GM19395 (cell line): ENCODE data around the gene MSANTD1.

ENCODE experiments used
- ATAC-seq: cut with Tn5 transposase; IDR thresholded peaks from one replicate; pipeline ENCODE4 v1.9.1; 2021; ENCODE audit warnings: mild to moderate bottlenecking, moderate library complexity; ENCODE audit not compliant: unreplicated experiment

Gene MSANTD1

DNA sequence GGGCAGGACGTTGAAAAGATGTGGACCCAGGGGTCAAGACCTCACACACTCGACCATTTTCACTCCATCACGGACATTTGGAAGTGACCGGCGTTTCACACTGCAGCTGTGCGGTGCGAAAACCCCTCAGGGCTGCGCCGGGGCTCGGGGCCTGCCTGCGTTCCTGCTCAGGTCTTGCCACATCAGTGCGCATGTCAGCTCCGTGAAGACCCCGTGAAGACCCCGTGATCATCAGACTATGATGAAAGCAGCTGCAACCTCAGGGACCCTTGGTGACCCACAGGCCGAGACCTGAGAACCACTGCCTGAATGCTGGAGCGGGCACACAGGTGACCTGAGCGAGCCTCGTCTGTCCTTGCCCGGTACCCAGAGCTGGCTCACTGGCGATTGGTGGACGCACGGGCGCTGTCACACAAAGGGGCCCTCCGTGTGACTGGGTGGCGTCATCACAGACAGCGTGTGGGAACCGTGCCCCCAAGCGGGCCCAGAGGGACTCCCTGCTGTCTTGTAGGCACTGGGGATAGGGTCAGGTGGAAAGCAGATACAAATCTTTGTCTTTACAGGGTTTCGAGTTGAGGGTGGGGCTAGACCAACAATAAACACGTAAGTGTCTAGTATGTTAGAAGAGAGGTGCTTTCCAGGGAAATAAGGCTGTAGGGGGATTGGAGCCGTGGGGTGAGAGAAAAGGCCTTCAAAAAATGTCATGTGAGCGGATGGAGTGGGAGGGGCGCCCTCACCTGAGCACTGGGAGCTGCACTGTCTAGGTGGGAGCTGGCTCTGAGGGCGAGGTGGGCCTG lies 12.7 kb downstream of the MSANTD1 start:
- no peak for ATAC-seq

DNA sequence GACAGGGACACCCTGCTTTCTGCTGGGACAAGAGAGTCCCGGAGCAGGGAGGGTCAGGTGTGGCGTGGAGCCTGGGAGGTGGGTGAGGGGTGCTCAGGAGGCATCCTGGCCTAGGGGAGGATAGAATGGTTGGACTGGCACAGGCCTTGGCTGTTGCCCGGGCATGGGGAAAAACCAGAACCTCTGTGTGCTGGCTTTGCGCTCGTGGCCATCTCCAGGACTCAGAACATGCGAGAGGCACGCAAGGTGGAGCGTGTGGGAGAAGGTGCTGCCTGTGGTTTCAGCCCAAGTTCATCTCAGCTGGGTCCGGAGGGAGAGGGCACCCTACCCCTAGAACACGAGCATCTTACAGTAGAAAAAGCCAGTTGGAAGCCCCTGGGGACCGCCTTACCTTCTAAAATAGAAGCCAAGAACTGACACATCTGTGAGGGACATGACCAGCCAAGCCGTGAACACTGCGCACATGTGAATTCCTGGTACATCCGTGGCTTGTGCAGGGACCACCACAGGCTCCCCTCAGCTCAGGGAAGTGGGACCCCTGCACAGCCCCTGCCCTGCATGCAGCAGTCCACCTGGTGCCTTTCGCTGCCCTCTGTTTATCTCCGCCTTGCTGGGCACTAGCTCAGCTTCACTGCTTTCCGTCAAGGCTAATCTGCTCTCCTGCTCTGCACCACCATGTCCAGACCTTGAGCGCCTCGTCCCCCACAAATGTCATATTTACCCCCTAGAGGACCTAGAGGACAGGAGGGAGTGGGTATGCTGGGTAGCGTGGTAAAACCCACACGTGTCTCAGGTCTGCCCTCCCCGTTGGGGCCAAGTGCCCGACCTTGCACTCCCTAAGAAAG lies 13.5 kb downstream of the MSANTD1 start:
- no peak for ATAC-seq

GRCh38 chr4:3263053-3263875 lies 14.3 kb downstream of the MSANTD1 start:
- ATAC-seq: no peak

GRCh38 chr4:3263876-3264193 lies 14.9 kb downstream of the MSANTD1 start:
- ATAC-seq: no peak

- ATAC-seq: no peak
These were observed 17.1 kb downstream of the MSANTD1 start for GRCh38 chr4:3266076-3266475.

GRCh38 chr4:3267576-3268394 lies 18.8 kb downstream of the MSANTD1 start:
- no peak for ATAC-seq

DNA sequence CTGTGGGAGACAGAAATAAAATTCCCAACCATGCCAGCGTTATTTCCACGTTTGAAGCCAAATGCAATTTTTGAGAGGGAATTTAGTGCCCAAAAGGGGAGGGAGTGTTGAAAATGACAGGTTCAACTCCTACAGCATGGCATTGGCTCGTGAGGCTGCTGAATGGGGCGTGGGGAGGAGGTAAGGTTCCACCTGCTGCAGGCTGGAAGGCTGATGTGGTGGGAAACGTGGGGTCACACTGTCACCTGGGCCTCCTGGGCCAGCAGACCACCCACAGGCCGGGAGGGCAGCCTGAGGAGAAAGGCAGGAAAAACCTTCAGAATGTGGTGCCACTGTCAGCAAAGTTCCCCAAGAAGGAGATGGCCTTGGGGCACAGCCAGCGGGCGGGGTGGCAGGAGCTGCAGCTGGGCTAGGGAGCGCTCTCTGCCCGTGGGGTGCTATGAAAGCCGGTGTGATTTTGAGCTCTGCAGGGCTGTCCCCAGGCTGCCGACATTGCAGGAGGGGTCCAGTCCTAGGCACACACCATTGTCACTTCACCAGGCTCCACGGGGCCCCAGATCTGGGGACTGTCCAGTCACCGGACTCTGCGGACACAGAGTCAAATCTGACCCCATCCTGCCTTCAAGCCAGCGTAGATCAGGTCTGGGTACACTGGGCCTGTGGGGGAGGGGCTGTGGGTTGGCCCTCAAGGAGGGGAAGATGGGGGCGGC lies 19.6 kb downstream of the MSANTD1 start:
- ATAC-seq: no peak

GRCh38 chr4:3269105-3269927 lies 20.4 kb downstream of the MSANTD1 start:
- ATAC-seq: no peak

DNA sequence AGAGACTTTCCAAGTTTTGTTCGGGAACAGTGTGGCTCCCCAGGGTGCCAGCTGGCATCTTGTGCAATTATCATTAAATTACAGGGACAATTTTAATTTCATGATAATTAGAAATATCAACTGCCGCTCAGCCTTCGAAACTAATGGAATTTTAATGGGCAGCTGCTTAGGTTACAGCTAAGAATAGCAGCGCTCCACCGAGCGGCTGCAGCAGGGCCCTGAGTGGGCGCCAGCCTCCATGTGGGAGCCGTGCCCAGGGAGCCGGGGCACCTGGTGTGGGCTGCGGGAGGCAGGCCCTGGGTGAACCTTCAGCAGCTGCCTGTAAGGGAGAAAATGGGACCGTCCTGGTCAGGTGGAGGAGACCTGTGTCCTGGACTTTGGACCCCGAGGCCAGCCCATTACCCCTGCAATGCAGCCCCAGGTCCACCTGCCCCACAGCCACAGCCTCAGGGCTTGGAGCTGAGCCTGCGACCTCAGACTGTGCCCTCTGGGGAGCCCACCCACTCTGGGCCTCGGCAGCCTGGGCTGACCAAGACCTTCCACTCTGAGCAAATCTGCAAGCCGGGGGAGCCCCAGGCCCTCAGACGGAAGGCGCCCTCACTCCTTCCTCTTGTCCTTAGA lies 21.1 kb downstream of the MSANTD1 start:
- ATAC-seq: no peak

DNA sequence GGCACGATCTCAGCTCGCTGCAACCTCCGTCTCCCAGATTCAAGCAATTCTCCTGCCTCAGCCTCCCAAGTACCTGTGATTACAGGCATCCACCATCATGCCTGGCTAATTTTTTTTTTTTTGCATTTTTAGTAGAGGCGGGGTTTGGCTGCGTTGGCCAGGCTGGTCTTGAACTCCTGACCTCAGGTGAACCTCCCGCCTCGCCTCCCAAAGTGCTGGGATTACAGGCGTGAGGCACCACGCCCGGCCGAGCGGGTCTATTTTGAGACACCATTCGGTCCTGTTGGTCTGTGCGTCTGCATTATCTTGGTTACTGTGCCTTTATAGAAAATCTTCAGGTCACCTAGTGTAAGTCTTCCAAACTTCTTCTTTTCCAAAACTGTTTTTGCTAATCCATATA lies 22.2 kb downstream of the MSANTD1 start:
- no peak for ATAC-seq

GRCh38 chr4:3276986-3277385 lies 28.0 kb downstream of the MSANTD1 start:
- ATAC-seq: no peak

GRCh38 chr4:3280466-3280865 lies 31.5 kb downstream of the MSANTD1 start:
- ATAC-seq: no peak

DNA sequence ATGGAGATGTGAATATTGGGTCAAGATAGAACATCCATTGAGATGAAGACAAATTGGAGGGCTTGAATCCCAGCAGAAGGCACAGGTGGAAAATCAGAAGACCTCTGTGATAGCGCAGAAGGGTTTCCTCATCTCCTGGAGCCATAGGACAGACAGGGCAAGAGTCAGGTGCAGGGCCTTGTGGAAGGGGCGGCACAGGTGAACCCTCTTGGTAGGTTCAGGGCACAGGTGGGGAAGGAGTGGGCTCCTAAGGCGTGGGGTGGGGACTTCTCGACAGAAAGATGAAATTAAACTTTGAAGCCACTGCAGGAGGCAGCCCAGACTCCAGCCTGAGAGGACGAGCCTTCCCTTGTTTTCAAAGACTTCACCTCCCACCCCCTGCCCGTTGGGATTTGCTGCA lies 34.5 kb downstream of the MSANTD1 start:
- ATAC-seq: no peak

DNA sequence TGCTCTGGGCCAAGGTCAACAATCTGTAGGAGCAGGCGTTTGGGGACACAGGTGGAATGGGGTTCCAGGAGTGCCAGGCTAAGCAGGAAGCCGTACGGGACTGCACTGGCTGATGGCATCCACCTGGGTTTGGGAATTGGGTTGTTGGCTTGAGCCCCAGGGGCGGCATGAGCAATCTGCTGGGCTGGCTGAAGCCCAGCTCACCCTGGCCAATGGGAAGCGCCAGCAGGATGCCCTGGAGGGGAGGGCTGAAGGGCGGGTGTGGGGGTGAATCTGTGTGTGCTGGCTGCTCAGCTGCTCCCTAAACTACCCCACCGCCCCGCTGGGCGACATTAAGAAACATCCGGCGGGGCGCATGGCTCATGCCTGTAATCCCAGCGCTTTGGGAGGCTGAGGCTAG lies 35.0 kb downstream of the MSANTD1 start:
- ATAC-seq: no peak

DNA sequence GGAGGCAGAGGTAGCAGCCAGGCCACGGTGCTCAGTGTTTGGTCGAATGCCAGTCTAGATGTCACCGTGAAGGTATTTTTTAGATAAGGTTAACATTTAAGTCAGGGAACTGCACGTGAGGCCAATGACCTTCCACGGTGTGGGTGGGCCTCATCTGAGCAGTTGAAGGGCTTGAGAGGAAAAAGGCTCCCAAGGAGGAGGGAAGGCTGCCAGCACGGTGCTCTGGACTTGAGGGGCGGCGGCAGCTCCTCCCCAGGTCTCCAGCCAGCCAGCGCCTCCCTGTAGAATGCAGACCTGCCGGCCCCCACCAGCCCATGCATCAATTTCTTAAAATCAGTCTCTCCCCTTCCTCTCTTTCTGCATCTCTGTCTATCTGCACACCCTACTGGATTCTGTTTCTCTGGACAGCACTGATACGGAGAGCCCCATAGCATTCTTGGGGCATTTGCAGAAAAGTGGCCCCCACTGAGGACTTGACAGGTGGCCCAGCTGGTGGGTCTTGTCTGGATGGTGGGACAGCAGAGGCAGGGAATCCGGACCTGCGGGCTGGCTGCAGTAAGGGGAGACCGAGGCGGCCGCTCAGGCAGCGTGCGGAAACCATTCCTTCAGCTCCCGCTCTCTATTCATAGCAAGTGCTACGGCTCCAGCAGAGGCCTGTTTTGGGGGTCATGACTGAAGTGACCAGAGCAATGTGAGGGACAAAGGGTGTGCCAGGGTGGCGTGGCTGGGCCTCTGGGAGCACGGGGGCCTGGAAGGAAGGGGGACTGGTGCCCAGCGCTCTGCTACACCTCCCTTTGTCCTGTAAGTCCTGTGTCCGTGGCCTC lies 36.0 kb downstream of the MSANTD1 start:
- ATAC-seq: no peak

GRCh38 chr4:3285558-3286334 lies 36.8 kb downstream of the MSANTD1 start:
- ATAC-seq: peak; percentile 94
